ENCODE data around the gene TBC1D22A. TPM values are rescaled to one million over a fixed set of nuclear protein-coding genes. Genes with fewer than 3 reads are reported as not detected.

The TBC1D22A gene
- polyA plus RNA-seq, 1 of the 3 experiments (the other 2 are of a cell fraction) = 16.5 TPM

- Histone ChIP-seq H4K20me1 (ENCODE audit: insufficient read depth) (no peaks in the 10 kb centered on the region), H3K4me2 (no peak overlapping the region), H2AFZ (ENCODE audit: low read depth) (no peak overlapping the region), H3K36me3 (replicated peaks in 1 of 2; ENCODE audit: control insufficient read depth in 1 of 2, insufficient read depth in 2 of 2, low read length in 1 of 2) (peaks cover 0 to 2% of the 10 kb centered on the region in 2 experiments), H3K4me3 (ENCODE audit: low read depth in 2 of 2, low read length in 1 of 2) (no peak overlapping the region), H3K27ac (ENCODE audit: low read depth in 2 of 2, low read length in 1 of 2) (no peak overlapping the region), H3K79me2 (ENCODE audit: insufficient read depth) (no peaks in the 10 kb centered on the region), H3K27me3 (ENCODE audit: insufficient read depth) (no peaks in the 10 kb centered on the region), H3K4me1 (ENCODE audit: control insufficient read depth in 1 of 2, insufficient read depth in 2 of 2, low read depth in 1 of 2, low read length in 1 of 2) (peaks cover under 1 to 3% of the 10 kb centered on the region in 2 experiments; a peak in 2 of 4 replicates), H3K9me3 (no peaks in the 10 kb centered on the region), H3K9me2 (no peaks in the 10 kb centered on the region), H3F3A (replicated peaks; ENCODE audit: insufficient read depth) (no peaks in the 10 kb centered on the region), H3K9ac (no peak overlapping the region)
- DNase-seq = no peak
- WGBS (ENCODE audit: low lambda C conversion rate) = 81% methylated on average over 7 of the region's 7 CpGs
- ChIA-PET CTCF (interaction anchor here (2.1 kb wide), 1 partner anchor 131 kb away, joined by 6 read pairs; no protein-coding TSS in a partner anchor), POLR2A (no interaction called here)
- TF ChIP-seq CHD2 (IDR thresholded peaks at IDR 0.05; ENCODE audit: low read length, partially characterized antibody) (no peak), RFX5 (IDR thresholded peaks at IDR 0.05; ENCODE audit: low read length) (no peak), JUND (IDR thresholded peaks at IDR 0.05) (no peak), PBX3 (IDR thresholded peaks at IDR 0.05) (no peak), EZH2phosphoT487 (IDR thresholded peaks at IDR 0.05; ENCODE audit: borderline replicate concordance, low read depth) (no peak), GATA2 (CRISPR knock-in tag; IDR thresholded peaks at IDR 0.05) (no peak), TAF1 (IDR thresholded peaks at IDR 0.05; ENCODE audit: borderline replicate concordance, low read depth, low read length) (no peak)
Measured at GRCh38 chr22:46929046-46929709, 166.7 kb downstream of the TBC1D22A start.

DNA sequence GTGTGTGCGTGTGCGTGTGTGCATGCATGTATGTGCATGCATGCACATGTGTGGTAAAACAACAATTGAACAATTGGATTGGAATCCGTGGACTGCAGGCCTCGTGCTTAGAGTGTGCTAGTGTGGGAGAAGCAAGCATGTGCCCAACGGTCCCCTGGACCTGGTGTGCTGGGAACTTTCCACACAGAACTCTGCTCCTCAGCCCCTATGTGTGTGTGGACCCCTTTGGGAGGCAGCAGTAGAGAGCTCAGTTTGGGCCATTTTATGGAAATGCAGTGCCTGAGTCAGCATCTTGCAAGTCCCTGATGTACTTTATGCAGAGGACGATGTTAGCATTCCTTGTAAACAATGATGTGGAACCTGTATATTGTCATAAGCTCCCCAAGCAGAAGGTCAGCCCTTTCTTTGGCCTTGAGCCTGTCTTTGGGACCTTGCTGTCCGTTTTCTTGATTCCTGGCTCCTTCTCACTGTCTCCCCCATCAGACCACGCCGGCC lies 167.3 kb downstream of the TBC1D22A start:
- CTCF ChIA-PET = no interaction called here
- Histone ChIP-seq H3K36me3 (replicated peaks in 1 of 2; ENCODE audit: control insufficient read depth in 1 of 2, insufficient read depth in 2 of 2, low read length in 1 of 2) (peaks cover 0 to 2% of the 10 kb centered on the region in 2 experiments), H3K27ac (ENCODE audit: low read depth in 2 of 2, low read length in 1 of 2) (no peak overlapping the region), H2AFZ (ENCODE audit: low read depth) (no peak overlapping the region), H3K4me2 (no peak overlapping the region), H3F3A (replicated peaks; ENCODE audit: insufficient read depth) (no peaks in the 10 kb centered on the region), H3K9ac (no peak overlapping the region), H3K4me1 (ENCODE audit: control insufficient read depth in 1 of 2, insufficient read depth in 2 of 2, low read depth in 1 of 2, low read length in 1 of 2) (peaks cover 6 to 9% of the 10 kb centered on the region in 2 experiments; a peak in 2 of 4 replicates), H3K9me3 (no peaks in the 10 kb centered on the region), H3K79me2 (ENCODE audit: insufficient read depth) (no peaks in the 10 kb centered on the region), H3K9me2 (no peaks in the 10 kb centered on the region), H4K20me1 (ENCODE audit: insufficient read depth) (no peaks in the 10 kb centered on the region), H3K4me3 (ENCODE audit: low read depth in 2 of 2, low read length in 1 of 2) (no peak overlapping the region), H3K27me3 (ENCODE audit: insufficient read depth) (no peaks in the 10 kb centered on the region)
- WGBS (ENCODE audit: low lambda C conversion rate) = 89% methylated on average over 8 of the region's 9 CpGs
- POLR2A ChIA-PET = no interaction called here
- DNase-seq = no peak
- TF ChIP-seq GABPA (IDR thresholded peaks at IDR 0.05; ENCODE audit: low read depth) (no peak), EZH2phosphoT487 (IDR thresholded peaks at IDR 0.05; ENCODE audit: borderline replicate concordance, low read depth) (no peak), SIN3A (IDR thresholded peaks at IDR 0.05; ENCODE audit: borderline replicate concordance, low read depth, low read length) (no peak), NRF1 (IDR thresholded peaks at IDR 0.05; ENCODE audit: low read depth, low read length) (no peak), TEAD4 (IDR thresholded peaks at IDR 0.05; ENCODE audit: borderline replicate concordance, insufficient read depth) (no peak), FOSL2 (IDR thresholded peaks at IDR 0.05; ENCODE audit: borderline replicate concordance, low read depth) (no peak), ZBTB33 (IDR thresholded peaks at IDR 0.05; ENCODE audit: borderline replicate concordance, low read depth) (no peak)
